CD14-positive monocyte (primary cell): Measurements from ENCODE around the gene PITPNC1. TPM values are rescaled to one million over a fixed set of nuclear protein-coding genes. Genes with fewer than 3 reads are reported as not detected.

ENCODE experiments used
- DNase-seq, 3 donors: peaks; one replicate each; pipeline ENCODE4 v3.0.0-alpha.2; 2011 to 2022
- H2AFZ ChIP-seq: 2 replicates; pipeline ENCODE4 v1.6.0; 2012; ENCODE audit warnings: mild to moderate bottlenecking, low read depth, low read length, inconsistent platforms; ENCODE audit not compliant: insufficient read depth, poor library complexity, severe bottlenecking
- H3K27ac ChIP-seq, 2 donors: 1 replicate in 1 of 2; 2 replicates in 1 of 2; pipeline ENCODE4 v1.5.1; 2012 to 2013; ENCODE audit warnings: low read length in 2 of 2, control low read depth in 1 of 2, inconsistent platforms in 1 of 2, low read depth in 1 of 2, mild to moderate bottlenecking in 1 of 2
- H3K27me3 ChIP-seq, 2 donors: one replicate each; pipeline versions ENCODE4 v1.6.0 to v1.6.1; 2011 to 2013; ENCODE audit warnings: low read length in 2 of 2; ENCODE audit not compliant: control insufficient read depth in 2 of 2, insufficient read depth in 2 of 2
- H3K36me3 ChIP-seq, 2 donors: replicated peaks in 1 of 2; 1 replicate in 1 of 2; 2 replicates in 1 of 2; pipeline versions ENCODE4 v1.5.1 to v1.6.1; 2012 to 2013; ENCODE audit warnings: low read length in 2 of 2, control low read depth in 1 of 2, inconsistent platforms in 1 of 2, mild to moderate bottlenecking in 1 of 2; ENCODE audit not compliant: insufficient read depth in 2 of 2, control insufficient read depth in 1 of 2
- H3K4me1 ChIP-seq, 2 donors: 1 replicate in 1 of 2; 2 replicates in 1 of 2; pipeline versions ENCODE4 v1.5.1 to v1.6.1; 2012 to 2013; ENCODE audit warnings: low read length in 2 of 2, control low read depth in 1 of 2, inconsistent platforms in 1 of 2, mild to moderate bottlenecking in 1 of 2, moderate library complexity in 1 of 2; ENCODE audit not compliant: insufficient read depth in 2 of 2, control insufficient read depth in 1 of 2
- H3K4me2 ChIP-seq: replicated peaks from 2 replicates; pipeline ENCODE3; 2012; ENCODE audit warnings: low read length, moderate library complexity, mild to moderate bottlenecking; ENCODE audit not compliant: poor library complexity, severe bottlenecking; ENCODE audit errors: extremely low read depth
- H3K4me3 ChIP-seq, 3 experiments: fragments of 200-600 bp in 1 of 3; sonication (generic) in 1 of 3; replicated peaks in 1 of 3; 1 replicate in 2 of 3; 2 replicates in 1 of 3; pipeline ENCODE4 v1.5.1; 2011 to 2013; ENCODE audit warnings: low read length in 3 of 3, mild to moderate bottlenecking in 3 of 3, control low read depth in 2 of 3, low read depth in 2 of 3, inconsistent platforms in 1 of 3, moderate library complexity in 1 of 3
- H3K79me2 ChIP-seq: 2 replicates; pipeline ENCODE4 v1.6.0; 2012; ENCODE audit warnings: mild to moderate bottlenecking, control low read depth, inconsistent platforms, low read length, moderate library complexity; ENCODE audit not compliant: insufficient read depth
- H3K9ac ChIP-seq: 2 replicates; pipeline ENCODE4 v1.6.0; 2017; ENCODE audit warnings: low read length, mild to moderate bottlenecking; ENCODE audit not compliant: insufficient read depth, poor library complexity, severe bottlenecking
- H3K9me3 ChIP-seq, 2 donors: replicated peaks in 1 of 2; 1 replicate in 1 of 2; 2 replicates in 1 of 2; pipeline versions ENCODE4 v1.5.1 to v1.6.1; 2012 to 2013; ENCODE audit warnings: low read length in 2 of 2, control low read depth in 1 of 2; ENCODE audit not compliant: control insufficient read depth in 1 of 2, insufficient read depth in 1 of 2
- H4K20me1 ChIP-seq: 2 replicates; pipeline ENCODE4 v1.6.0; 2012; ENCODE audit warnings: mild to moderate bottlenecking, low read length, control low read depth, moderate library complexity; ENCODE audit not compliant: insufficient read depth
- H3K27ac Mint-ChIP-seq, 7 donors: one replicate each; pipeline ENCODE4 v1.8.0; 2020; ENCODE audit warnings: mild to moderate bottlenecking in 7 of 7, mixed read lengths in 7 of 7, moderate library complexity in 6 of 7, inconsistent platforms in 2 of 7
- H3K27me3 Mint-ChIP-seq, 3 donors: one replicate each; pipeline ENCODE4 v1.8.0; 2021 to 2022; ENCODE audit warnings: low read depth in 3 of 3, mild to moderate bottlenecking in 3 of 3, mixed read lengths in 3 of 3, moderate library complexity in 3 of 3, inconsistent platforms in 1 of 3
- H3K36me3 Mint-ChIP-seq, 2 donors: one replicate each; pipeline ENCODE4 v1.8.0; 2020; ENCODE audit warnings: mixed read lengths in 2 of 2, inconsistent platforms in 1 of 2, mild to moderate bottlenecking in 1 of 2
- H3K4me1 Mint-ChIP-seq: one replicate; pipeline ENCODE4 v1.8.0; 2020; ENCODE audit warnings: mild to moderate bottlenecking, mixed read lengths
- H3K4me3 Mint-ChIP-seq, 2 donors: one replicate each; pipeline ENCODE4 v1.8.0; 2020; ENCODE audit warnings: mild to moderate bottlenecking in 2 of 2, mixed read lengths in 2 of 2, moderate library complexity in 1 of 2
- H3K9me3 Mint-ChIP-seq, 7 donors: one replicate each; pipeline ENCODE4 v1.8.0; 2020 to 2022; ENCODE audit warnings: mixed read lengths in 7 of 7, mild to moderate bottlenecking in 6 of 7, moderate library complexity in 6 of 7, inconsistent platforms in 2 of 7
- CTCF ChIP-seq: fragments of 200-600 bp; IDR thresholded peaks from one replicate; pipeline ENCODE4 v1.8.0; 2022; ENCODE audit warnings: antibody characterized with exemption, mild to moderate bottlenecking
- WGBS: methylation state at CpG from one replicate; pipeline ENCODE4 v1.1.5; 2013; ENCODE audit warnings: missing lambda C conversion rate; ENCODE audit not compliant: insufficient coverage; 5-methylcytosine and 5-hydroxymethylcytosine counted together
- intact Hi-C, 2 donors: fragments of 100-400 bp; cut with micrococcal nuclease; formaldehyde crosslinking; loops; one replicate each; pipeline versions ENCODE4 v1.15.0 to v1.15.1; 2023
- polyA plus RNA-seq, 3 donors: library from polyadenylated mRNA; depleted of rRNA in 1 of 3; unstranded in 2 of 3; stranded (reverse) in 1 of 3; fragments of 300-500 nt in 2 of 3; fragments of >200 nt in 1 of 3; fragmentation: Illumina TruSeq in 2 of 3; gene quantifications; 1 replicate in 2 of 3; 2 replicates in 1 of 3; pipeline ENCODE4 v1.2.3, GENCODE V29; 2012 to 2021

The PITPNC1 gene
- polyA plus RNA-seq, 3 donors: 18.5 to 31.0 (median 21.7) TPM

- Mint-ChIP-seq H3K9me3 (peaks cover 0 to 13% (median 4%) of the 10 kb centered on the region in 7 donors), H3K4me3 (no peak overlapping the region), H3K36me3 (peaks cover 13 to 24% of the 10 kb centered on the region in 2 donors), H3K4me1 (no peaks in the 10 kb centered on the region), H3K27ac (peak overlapping the region in 2 of 7 donors; percentile 8 to 25), H3K27me3 (peaks cover 0 to 3% (median 0%) of the 10 kb centered on the region in 3 donors)
- Histone ChIP-seq H2AFZ (no peak overlapping the region), H3K36me3 (peaks cover 7 to 14% of the 10 kb centered on the region in 2 donors), H3K27me3 (no peaks in the 10 kb centered on the region), H4K20me1 (no peaks in the 10 kb centered on the region), H3K4me2 (no peak overlapping the region), H3K4me3 (no peak overlapping the region), H3K27ac (no peak overlapping the region), H3K9ac (no peak overlapping the region), H3K9me3 (no peaks in the 10 kb centered on the region), H3K79me2 (no peaks in the 10 kb centered on the region), H3K4me1 (no peaks in the 10 kb centered on the region)
- no peak for TF ChIP-seq CTCF
- intact Hi-C loops: no loop called here
- no peak for DNase-seq
- 100% methylated on average over 2 of the region's 4 CpGs for WGBS
Measured at GRCh38 chr17:67666028-67666427, 288.9 kb downstream of the PITPNC1 start.

GRCh38 chr17:67666710-67667109 is 289.6 kb downstream of the PITPNC1 start:
- Histone ChIP-seq H3K79me2 (no peaks in the 10 kb centered on the region), H4K20me1 (no peaks in the 10 kb centered on the region), H3K4me2 (no peak overlapping the region), H2AFZ (no peak overlapping the region), H3K27ac (no peak overlapping the region), H3K4me1 (no peaks in the 10 kb centered on the region), H3K4me3 (no peak overlapping the region), H3K9ac (no peak overlapping the region), H3K9me3 (no peaks in the 10 kb centered on the region), H3K36me3 (peaks cover 10 to 21% of the 10 kb centered on the region in 2 donors), H3K27me3 (no peaks in the 10 kb centered on the region)
- DNase-seq: no peak
- no peak overlapping the region for H3K27ac Mint-ChIP-seq
- no peaks in the 10 kb centered on the region for H3K4me1 Mint-ChIP-seq
- H3K27me3 Mint-ChIP-seq: peaks cover 0 to 3% (median 0%) of the 10 kb centered on the region in 3 donors
- H3K4me3 Mint-ChIP-seq: no peak overlapping the region
- peaks cover 0 to 11% (median 4%) of the 10 kb centered on the region in 7 donors for H3K9me3 Mint-ChIP-seq
- no peak for TF ChIP-seq CTCF
- H3K36me3 Mint-ChIP-seq: peaks cover 12 to 25% of the 10 kb centered on the region in 2 donors
- intact Hi-C loops: no loop called here
- WGBS: 100% methylated on average over 2 of the region's 2 CpGs
